ENCODE data around the gene GLIPR1L2.
"Not testable (repeated sequence)": the region's sequence is repeated elsewhere in the genome, so short reads cannot be mapped to it uniquely, and the experiment has no call there.

Gene GLIPR1L2

GRCh38 chr12:75438059-75438754, 47.3 kb downstream of the GLIPR1L2 start:
- no peak for DNase-seq

GRCh38 chr12:75439048-75439447, 48.2 kb downstream of the GLIPR1L2 start:
- no peak for DNase-seq

GRCh38 chr12:75439930-75440329, 49.0 kb downstream of the GLIPR1L2 start:
- no peak for DNase-seq

- DNase-seq = not testable (repeated sequence)
Measured at GRCh38 chr12:75441687-75442449, 51.0 kb downstream of the GLIPR1L2 start.

- DNase-seq = not testable (repeated sequence)
Measured at GRCh38 chr12:75442454-75442853, 51.6 kb downstream of the GLIPR1L2 start.

- no peak for DNase-seq
Measured at GRCh38 chr12:75443709-75444108, 52.8 kb downstream of the GLIPR1L2 start.

- DNase-seq = no peak
Measured at GRCh38 chr12:75444429-75445136, 53.7 kb downstream of the GLIPR1L2 start.

- DNase-seq = not testable (repeated sequence)
Measured at GRCh38 chr12:75445137-75445507, 54.2 kb downstream of the GLIPR1L2 start.

GRCh38 chr12:75446857-75447256, 56.0 kb downstream of the GLIPR1L2 start:
- DNase-seq = no peak

GRCh38 chr12:75447691-75448393, 57.0 kb downstream of the GLIPR1L2 start:
- DNase-seq = no peak

- DNase-seq = no peak
Measured at GRCh38 chr12:75452675-75453330, 61.9 kb downstream of the GLIPR1L2 start.

- no peak for DNase-seq
Measured at GRCh38 chr12:75455839-75456238, 65.0 kb downstream of the GLIPR1L2 start.

GRCh38 chr12:75457191-75457590, 66.3 kb downstream of the GLIPR1L2 start:
- DNase-seq = peak; percentile 44

GRCh38 chr12:75457866-75458265, 67.0 kb downstream of the GLIPR1L2 start:
- DNase-seq = not testable (repeated sequence)

- DNase-seq = no peak
Measured at GRCh38 chr12:75459755-75460154, 68.9 kb downstream of the GLIPR1L2 start.

GRCh38 chr12:75460204-75460603, 69.3 kb downstream of the GLIPR1L2 start:
- DNase-seq = no peak

- peak; percentile 68 for DNase-seq
Measured at GRCh38 chr12:75471902-75472890, 81.3 kb downstream of the GLIPR1L2 start.

GRCh38 chr12:75474116-75474515, 83.2 kb downstream of the GLIPR1L2 start:
- DNase-seq = no peak

GRCh38 chr12:75476071-75476470, 85.2 kb downstream of the GLIPR1L2 start:
- DNase-seq = no peak

- DNase-seq = no peak
Measured at GRCh38 chr12:75477137-75477536, 86.2 kb downstream of the GLIPR1L2 start.

- DNase-seq = peak; percentile 25
Measured at GRCh38 chr12:75478116-75478794, 87.4 kb downstream of the GLIPR1L2 start.

Data from KG1 (cell line).